DOHH2 (cell line): ENCODE measurements around the gene PTRHD1.

Source experiments
- EZH2phosphoT487 ChIP-seq: fragments of 200-600 bp; sonication (generic); IDR thresholded peaks from 2 replicates; pipeline ENCODE4 v1.6.1; 2017; ENCODE audit warnings: borderline replicate concordance, mild to moderate bottlenecking, antibody characterized with exemption, low read length, moderate library complexity, mixed read lengths
- TF ChIP-seq, protein P1 (sequence below): fragments of 200-600 bp; sonication (generic); IDR thresholded peaks from one replicate; pipeline ENCODE4 v1.5.1; 2014; ENCODE audit warnings: antibody characterized with exemption, mild to moderate bottlenecking, low read depth, low read length; ENCODE audit not compliant: poor library complexity, severe bottlenecking

DNA sequence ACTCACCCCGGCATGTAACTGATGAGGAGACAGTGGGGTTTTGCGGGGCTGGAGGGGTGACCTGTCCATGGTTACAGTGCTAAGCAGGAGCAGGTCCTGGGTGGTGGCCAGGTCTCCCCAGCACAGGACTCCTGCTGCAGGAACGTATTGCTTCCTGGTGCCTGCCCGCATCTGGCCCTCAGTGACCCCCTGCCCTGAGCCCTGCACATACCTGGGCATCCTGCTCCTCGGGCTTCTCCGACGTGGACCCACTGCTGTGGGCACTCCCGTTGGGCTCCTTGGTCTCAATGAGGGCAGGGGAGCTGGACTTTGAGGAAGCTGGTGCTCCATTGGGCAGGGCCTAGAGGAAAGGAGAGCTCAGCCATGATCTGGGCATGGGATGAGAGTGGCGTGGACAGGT is 43.5 kb upstream of the PTRHD1 start:
- TF ChIP-seq, protein P1, sequence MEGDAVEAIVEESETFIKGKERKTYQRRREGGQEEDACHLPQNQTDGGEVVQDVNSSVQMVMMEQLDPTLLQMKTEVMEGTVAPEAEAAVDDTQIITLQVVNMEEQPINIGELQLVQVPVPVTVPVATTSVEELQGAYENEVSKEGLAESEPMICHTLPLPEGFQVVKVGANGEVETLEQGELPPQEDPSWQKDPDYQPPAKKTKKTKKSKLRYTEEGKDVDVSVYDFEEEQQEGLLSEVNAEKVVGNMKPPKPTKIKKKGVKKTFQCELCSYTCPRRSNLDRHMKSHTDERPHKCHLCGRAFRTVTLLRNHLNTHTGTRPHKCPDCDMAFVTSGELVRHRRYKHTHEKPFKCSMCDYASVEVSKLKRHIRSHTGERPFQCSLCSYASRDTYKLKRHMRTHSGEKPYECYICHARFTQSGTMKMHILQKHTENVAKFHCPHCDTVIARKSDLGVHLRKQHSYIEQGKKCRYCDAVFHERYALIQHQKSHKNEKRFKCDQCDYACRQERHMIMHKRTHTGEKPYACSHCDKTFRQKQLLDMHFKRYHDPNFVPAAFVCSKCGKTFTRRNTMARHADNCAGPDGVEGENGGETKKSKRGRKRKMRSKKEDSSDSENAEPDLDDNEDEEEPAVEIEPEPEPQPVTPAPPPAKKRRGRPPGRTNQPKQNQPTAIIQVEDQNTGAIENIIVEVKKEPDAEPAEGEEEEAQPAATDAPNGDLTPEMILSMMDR = no peak
- TF ChIP-seq EZH2phosphoT487 = no peak
